Caki2 (cell line): Measurements from ENCODE around the gene PIM1. TPM values are rescaled to one million over a fixed set of nuclear protein-coding genes. Genes with fewer than 3 reads are reported as not detected.
"Not testable (repeated sequence)": the region's sequence is repeated elsewhere in the genome, so short reads cannot be mapped to it uniquely, and the experiment has no call there.

Experiments used
- DNase-seq: peaks from one replicate; pipeline ENCODE4 v3.0.0-alpha.2; 2015; ENCODE audit warnings: low read depth
- in situ Hi-C: cut with HindIII; loops from 2 replicates; pipeline ENCODE4 v1.10.0; 2016; ENCODE audit warnings: low sequenced_read_pairs, low pct_unique_long_range_greater_than_20kb, mixed read lengths
- total RNA-seq: library from RNA; depleted of rRNA; stranded (reverse); fragments of >200 nt; shearing (Covaris generic); gene quantifications from 2 replicates; pipeline ENCODE4 v1.2.3, GENCODE V29; 2014; ENCODE audit warnings: low replicate concordance

Gene PIM1
- total RNA-seq, 1 experiment from 2014 or later, result 21.5 TPM

- in situ Hi-C loops, result no loop called here
- DNase-seq, result no peak
Observed at GRCh38 chr6:37177935-37178517, 8.1 kb downstream of the PIM1 start.

GRCh38 chr6:37180075-37180474, 10.1 kb downstream of the PIM1 start:
- in situ Hi-C loops, result no loop called here

GRCh38 chr6:37180610-37181009, 10.7 kb downstream of the PIM1 start:
- in situ Hi-C loops, DNase-seq: not testable (repeated sequence)

More at GRCh38 chr6:37180075-37180474, 10.1 kb downstream of the PIM1 start:
- no peak for DNase-seq

- DNase-seq, result no peak
- in situ Hi-C loops, result no loop called here
Observed at GRCh38 chr6:37182736-37183590, 13.0 kb downstream of the PIM1 start.

GRCh38 chr6:37185949-37186720, 16.2 kb downstream of the PIM1 start:
- in situ Hi-C loops, DNase-seq: not testable (repeated sequence)

GRCh38 chr6:37187321-37188022, 17.5 kb downstream of the PIM1 start:
- no peak for DNase-seq
- in situ Hi-C loops, result no loop called here

DNA sequence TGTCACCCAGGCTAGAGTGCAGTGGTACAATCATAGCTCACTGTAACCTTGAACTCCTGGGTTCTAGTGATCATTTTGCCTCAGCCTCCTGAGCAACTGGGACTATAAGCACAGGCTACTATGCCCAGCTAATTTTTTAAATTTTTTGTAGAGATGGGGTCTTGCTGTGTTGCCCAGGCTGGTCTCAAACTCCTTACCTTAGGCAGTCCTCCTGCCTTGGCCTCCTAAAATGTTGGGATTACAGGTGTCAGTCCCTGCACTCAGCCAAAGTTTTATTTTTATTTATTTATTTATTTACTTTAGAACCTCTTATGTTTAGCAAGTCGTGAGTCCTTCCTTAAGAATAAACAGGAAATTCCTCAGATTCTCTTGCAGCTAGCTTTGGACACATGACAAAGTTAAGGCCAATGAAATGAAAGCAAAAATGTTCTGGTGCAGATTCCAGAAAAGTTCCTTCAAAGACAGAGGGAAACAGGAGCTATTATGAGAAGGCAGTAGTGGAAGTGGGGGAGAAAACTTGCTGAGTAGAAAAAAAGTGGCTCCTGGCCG, 19.1 kb downstream of the PIM1 start:
- in situ Hi-C loops, result no loop called here
- DNase-seq, result no peak

- in situ Hi-C loops, result no loop called here
Observed at GRCh38 chr6:37190159-37190535, 20.2 kb downstream of the PIM1 start.

DNA sequence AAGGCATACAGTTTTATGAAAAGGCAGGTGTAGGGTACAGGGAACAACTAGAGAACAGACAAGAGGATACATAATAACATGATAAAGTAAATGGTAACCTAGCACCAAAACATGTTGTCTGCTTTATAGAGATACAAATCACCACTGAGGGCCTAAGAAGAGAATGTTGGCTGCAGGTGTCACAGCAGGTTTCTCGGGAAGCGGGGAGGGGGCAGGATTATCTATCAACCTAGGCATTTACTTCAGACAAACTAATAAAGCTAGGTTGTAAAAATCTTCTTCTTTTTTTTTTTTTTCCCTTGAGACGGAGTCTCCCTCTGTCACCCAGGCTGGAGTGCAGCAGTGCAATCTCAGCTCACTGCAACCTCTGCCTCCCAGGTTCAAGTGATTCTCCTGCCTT, 22.7 kb downstream of the PIM1 start:
- in situ Hi-C loops, result no loop called here
- DNase-seq, result no peak

More at GRCh38 chr6:37190159-37190535, 20.2 kb downstream of the PIM1 start:
- no peak for DNase-seq

DNA sequence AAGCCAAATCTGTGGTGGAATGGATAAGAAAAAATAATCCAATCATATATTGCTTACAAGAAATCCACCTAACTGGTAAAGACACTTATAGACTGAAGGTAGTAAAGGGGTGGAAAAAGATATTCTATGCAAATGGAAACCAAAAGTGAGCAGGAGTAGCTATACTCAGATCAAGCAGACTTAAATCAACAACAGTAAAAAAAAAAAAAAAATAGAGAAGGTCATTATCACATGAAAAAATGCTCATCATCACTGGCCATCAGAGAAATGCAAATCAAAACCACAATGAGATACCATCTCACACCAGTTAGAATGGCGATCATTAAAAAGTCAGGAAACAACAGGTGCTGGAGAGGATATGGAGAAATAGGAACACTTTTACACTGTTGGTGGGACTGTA, 24.9 kb downstream of the PIM1 start:
- in situ Hi-C loops, DNase-seq: not testable (repeated sequence)

- DNase-seq, in situ Hi-C loops: not testable (repeated sequence)
Observed at GRCh38 chr6:37196451-37196850, 26.5 kb downstream of the PIM1 start.

- in situ Hi-C loops, result no loop called here
- DNase-seq, result no peak
Observed at GRCh38 chr6:37200085-37200484, 30.1 kb downstream of the PIM1 start.

GRCh38 chr6:37201726-37202125, 31.8 kb downstream of the PIM1 start:
- in situ Hi-C loops, result no loop called here
- DNase-seq, result no peak

GRCh38 chr6:37202788-37203491, 33.0 kb downstream of the PIM1 start:
- in situ Hi-C loops, result no loop called here
- no peak for DNase-seq

GRCh38 chr6:37204014-37204751, 34.2 kb downstream of the PIM1 start:
- in situ Hi-C loops, result no loop called here

DNA sequence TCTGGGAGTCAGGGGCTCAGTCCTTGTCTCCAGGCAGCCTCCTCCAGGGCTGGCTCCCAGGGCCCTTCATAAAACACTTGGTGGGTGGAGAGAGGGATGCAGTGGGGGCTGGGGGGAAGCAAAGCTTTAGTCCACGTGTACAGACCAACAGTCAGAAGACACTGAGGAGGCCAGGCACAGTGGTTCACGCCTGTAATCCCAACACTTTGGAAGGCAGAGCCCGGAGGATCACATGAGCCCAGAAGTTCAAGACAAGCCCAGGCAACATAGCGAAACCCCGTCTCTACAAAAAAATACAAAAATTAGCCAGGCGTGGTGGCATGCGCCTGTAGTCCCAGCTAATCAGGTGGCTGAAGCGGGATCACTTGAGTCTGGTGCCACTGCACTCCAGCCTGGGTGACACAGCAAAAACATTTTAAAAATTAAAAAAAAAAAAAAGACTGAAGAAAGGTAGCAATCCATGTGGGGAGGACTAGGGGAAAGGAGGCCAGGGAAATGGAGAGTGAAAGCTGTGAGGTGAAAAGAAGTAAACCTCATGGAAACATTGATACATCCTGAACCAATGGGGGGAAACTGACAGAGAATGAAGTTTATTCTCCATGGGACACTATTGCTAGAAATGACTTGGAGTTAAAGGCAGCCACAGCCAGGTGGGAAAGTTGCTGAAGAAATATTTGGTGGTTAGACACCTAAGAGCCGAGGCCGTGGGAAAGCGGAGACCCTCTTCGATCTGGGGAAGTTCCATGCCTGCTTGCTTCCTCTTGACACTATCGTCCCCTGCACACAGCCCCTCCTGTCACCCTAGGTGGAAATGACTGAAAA, 35.4 kb downstream of the PIM1 start:
- in situ Hi-C loops, result no loop called here
- DNase-seq, result peak; percentile 39

More at GRCh38 chr6:37204014-37204751, 34.2 kb downstream of the PIM1 start:
- DNase-seq, result peak; percentile 19
